ENCODE results near the gene RFESD.
"Not testable (repeated sequence)": the region's sequence is repeated elsewhere in the genome, so short reads cannot be mapped to it uniquely, and the experiment has no call there.

The RFESD gene

DNA sequence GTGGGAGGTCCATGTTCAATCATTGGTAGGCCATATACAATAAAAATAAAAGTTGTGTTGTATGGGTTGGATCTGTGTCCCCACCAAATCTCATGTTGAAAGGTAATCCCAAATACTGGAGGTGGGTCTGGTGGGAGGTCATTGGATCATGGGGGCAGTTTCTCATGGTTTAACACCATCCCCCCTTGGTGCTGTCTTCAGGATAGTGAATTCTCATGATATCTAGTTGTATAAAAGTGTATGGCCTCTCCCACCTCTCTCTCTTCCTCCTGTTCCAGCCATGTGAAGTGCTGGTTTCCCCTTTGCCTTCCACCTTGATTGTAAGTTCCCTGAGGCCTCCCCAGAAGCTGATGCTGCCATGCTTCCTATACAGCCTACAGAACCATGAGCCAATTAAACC is 21.1 kb downstream of the RFESD start:
- no peak for DNase-seq

GRCh38 chr5:95668216-95668615 is 21.6 kb downstream of the RFESD start:
- DNase-seq = no peak

DNA sequence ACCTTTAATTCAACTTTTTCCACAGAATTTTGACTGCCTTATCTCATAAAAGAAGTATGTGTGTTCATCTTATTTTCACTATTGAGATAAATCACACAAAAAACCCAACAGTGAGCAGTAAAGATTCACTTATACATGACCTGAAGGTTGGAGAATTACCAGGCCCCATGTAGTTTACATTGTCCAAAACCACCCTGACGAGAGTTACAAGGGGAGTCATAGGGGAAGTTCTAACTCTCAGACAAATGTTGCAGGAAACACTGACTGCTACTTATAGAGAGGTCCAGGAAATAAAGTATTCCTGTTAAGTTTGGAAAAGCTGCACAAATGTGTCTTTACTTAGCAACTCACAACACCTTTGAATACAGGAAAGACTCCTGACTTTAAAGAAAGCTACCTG is 22.2 kb downstream of the RFESD start:
- DNase-seq = no peak

DNA sequence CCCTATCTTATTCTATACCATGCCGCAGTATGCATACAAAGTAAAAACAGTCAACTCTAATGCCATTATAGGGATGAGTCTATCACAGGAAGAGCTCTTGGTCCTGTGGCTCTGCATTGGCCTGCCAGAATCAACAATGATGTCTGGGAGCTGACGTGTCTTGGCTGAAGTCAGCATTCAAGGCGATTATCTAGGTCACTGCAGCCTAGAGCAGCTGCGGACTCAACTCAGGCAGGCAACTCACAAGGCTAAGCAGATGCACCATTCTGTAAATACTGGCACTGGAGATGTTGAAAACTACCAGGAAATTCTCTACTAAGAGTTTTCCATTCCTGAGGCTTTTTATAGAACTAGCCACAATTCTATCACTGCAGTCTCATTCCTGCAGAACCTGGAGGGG is 23.0 kb downstream of the RFESD start:
- no peak for DNase-seq

DNA sequence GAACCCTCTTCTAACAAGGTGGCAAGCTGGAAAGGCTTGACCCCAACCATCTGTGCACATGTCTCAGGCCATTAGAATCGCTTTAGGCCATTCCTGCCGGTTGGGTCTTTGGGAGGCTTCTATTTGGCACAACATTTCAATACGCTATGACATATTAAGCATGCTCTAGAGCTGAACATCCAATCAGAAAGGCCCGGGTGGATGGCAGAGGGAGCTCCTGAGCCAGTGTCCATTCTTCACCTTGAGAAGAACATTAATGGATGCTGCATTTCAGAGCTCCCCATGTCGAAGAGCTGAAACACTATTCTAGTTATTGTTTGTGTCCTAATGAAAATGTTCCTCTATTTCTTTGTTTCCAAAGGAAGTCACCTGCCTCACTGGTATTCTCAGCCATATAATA is 23.4 kb downstream of the RFESD start:
- no peak for DNase-seq

DNA sequence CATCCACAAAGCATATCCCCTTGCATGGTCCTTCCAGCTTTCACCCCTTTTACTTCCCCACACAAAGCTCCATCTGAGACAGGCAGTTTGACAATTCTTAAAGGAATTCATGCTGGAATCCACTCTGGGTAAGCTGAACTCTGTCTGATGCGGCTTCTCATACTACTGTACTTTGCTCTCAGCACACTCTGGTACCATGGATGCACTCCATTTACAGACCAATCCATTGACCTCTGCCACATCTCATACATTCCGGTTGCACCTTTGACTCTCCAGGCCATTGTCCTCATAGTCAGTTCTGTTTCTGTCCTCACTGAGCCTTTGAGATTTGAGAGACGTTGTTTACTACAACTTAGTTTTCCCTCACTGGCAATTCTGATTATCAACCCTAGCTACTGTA is 24.0 kb downstream of the RFESD start:
- DNase-seq = no peak

- DNase-seq = no peak
Measured at GRCh38 chr5:95671826-95672225, 25.2 kb downstream of the RFESD start.

DNA sequence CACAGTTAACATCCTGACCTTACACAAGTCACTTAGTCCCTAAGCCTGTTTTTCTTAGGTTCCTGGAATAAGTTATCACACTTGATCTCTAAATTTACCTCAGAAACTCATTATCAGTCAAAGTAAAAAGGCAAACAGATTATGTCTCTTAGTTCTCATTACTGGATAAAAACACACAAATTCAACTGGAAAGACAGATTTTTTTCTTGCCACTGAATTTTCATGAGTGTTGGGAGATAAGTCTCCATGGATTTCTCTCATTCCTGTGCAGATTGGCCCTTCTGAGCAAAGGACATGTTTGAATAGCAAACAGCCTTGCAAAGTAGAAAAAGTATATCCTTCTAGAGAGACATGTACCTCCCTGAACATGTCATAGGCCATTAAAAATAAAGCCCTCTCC is 26.1 kb downstream of the RFESD start:
- no peak for DNase-seq

GRCh38 chr5:95673081-95673480 is 26.5 kb downstream of the RFESD start:
- no peak for DNase-seq

DNA sequence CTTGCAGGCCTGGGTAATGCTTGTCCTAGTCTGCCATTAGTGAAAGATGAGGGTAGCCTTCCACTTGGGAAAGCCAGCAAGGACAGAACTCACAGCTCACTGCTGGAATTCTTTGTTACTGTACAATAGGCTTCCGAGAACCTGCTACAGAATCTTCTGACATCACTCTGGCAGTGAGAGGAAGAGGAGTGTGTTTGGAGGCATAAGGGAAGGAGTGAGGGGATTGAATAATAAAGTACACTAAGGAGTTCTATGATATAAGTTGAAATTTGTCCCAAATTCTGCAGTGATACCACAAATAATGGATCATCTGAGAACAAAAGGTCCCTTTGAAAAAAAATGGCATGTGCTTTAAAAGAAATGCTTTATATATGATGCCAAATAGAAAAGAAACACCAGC is 36.3 kb downstream of the RFESD start, which contains the start of gene SPATA9:
Gene SPATA9, minus strand, starts transcription at position 101 of the 400 bp plus-strand sequence. CDS start 137 bp downstream, outside the sequence.
- DNase-seq = no peak

- no peak for DNase-seq
Measured at GRCh38 chr5:95684361-95684760, 37.8 kb downstream of the RFESD start.

DNA sequence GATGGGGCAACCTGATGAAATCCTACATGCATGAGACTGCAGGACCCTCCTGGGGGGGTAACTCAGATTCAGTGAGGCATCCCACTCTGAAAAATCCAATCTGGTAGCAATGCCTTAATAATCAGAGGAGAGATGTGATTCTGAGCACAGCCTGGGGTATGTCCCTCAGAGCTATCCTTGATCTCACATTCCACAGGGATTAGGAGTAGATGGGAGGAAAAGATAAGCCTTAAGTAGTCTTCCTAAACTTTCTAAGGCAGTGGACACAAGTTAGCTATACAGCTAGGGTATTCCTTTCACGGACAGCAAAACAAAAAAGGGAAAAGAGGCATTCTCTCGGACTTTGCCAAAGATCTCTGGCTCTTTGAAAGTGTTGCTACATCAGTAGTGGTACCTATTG is 40.1 kb downstream of the RFESD start:
- no peak for DNase-seq

DNA sequence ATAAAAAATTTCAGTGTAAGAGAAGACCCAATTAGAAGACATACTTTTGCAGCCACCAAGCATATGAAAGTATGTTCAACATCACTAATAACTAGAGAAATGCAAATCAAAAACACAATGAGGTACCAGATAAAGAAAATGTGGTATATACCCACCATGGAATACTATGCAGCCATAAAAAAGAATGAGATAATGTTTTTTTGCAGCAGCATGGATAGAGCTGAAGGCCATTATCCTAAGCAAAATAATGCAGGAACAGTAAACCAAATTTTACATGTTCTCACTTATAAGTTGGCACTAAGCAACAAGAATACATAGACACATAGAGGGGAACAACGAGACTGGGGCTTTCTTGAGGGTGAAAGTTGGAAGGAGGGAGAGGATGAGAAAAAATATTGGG is 43.1 kb downstream of the RFESD start:
- DNase-seq = no peak

- no peak for DNase-seq
Measured at GRCh38 chr5:95690333-95690732, 43.8 kb downstream of the RFESD start.

DNA sequence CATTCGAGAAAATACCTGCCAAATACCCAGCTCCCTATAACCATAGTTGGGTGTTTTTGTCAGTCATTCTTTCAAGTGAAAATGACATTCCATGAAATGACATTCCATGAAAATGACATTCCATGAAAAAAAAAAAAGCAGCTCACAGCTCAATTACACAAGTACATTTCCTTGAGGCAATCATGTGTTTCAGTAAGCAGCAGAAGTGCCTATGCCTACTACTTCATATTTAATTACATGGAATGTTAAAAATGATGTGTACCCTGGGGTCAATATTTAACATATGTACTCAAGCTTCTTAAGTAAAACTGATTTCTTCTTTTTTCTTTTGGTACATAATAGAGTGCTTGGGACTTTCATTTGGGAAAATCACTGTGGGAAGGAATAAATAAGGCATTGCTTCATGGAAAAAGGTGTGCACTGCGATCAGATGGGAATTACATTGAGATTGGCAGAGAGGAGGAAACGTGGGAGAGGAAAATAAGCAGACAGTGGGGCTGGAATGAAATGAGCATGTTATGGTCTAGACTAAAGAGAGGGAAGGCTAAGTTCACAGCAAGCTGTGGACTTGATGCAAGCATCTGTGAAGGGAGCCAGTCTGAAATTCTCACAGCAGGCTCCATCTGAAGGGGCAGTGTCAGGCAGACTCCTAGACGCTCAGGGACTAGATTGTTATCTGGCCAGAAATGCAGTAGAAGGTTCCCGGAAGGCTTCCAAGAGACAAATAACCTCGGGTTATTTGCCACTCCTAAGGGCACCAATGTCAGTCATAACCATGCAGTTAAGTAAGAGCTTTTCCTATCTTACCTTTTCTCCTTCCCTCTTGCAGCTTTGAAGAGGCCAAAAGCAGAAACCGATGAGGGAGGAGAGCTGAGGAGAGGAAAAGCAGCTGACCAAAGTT is 51.5 kb downstream of the RFESD start:
- DNase-seq = no peak

- DNase-seq = no peak
Measured at GRCh38 chr5:95699337-95699736, 52.8 kb downstream of the RFESD start.

DNA sequence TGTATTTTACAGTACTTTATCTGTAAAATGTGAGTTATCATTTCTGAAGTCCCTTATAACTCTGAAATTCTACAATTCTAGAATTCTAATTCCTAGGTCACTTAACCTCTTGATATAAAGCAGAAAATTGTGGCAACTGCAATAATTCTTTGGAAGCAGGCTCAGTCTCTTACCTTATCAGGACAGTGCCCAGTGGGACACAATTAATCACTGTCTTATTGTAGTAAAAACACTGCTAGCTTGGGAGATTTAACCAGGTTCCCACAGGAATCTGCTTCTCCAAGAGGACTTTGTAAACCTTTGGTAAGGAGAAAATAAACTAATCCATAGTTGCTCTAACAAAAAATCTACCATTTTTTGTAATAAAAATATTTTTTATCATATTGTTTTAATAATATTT is 54.5 kb downstream of the RFESD start:
- no peak for DNase-seq

- no peak for DNase-seq
Measured at GRCh38 chr5:95704150-95704549, 57.6 kb downstream of the RFESD start.

DNA sequence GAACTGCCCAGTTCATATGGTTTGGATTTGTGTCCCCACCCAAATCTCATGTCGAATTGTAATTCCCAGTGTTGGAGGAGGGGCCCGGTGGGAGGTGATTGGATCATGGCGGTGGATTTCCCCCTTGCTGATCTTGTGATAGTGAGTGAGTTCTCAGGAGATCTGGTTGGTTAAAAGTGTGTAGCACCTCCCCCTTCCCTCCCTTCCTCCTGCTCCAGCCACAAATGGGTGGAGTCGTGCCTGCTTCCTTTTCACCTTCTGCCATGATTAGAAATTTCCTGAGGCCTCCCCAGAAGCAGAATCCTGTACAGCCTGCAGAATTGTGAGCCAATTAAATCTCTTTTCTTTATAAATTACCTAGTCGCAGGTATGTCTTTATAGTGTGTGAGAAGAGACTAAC is 59.6 kb downstream of the RFESD start:
- DNase-seq = not testable (repeated sequence)

- DNase-seq = no peak
Measured at GRCh38 chr5:95707055-95707454, 60.5 kb downstream of the RFESD start.
